ENCODE data around the gene SND1.

GRCh38 chr7:127896659-127897058 lies 244.7 kb downstream of the SND1 start:
- no peak for TF ChIP-seq CREB5 (CRISPR knock-in tag; IDR thresholded peaks at IDR 0.05; ENCODE audit: low read depth)
- no peak for TF ChIP-seq ZFP30 (CRISPR knock-in tag; IDR thresholded peaks at IDR 0.05)
- TF ChIP-seq, protein P1, sequence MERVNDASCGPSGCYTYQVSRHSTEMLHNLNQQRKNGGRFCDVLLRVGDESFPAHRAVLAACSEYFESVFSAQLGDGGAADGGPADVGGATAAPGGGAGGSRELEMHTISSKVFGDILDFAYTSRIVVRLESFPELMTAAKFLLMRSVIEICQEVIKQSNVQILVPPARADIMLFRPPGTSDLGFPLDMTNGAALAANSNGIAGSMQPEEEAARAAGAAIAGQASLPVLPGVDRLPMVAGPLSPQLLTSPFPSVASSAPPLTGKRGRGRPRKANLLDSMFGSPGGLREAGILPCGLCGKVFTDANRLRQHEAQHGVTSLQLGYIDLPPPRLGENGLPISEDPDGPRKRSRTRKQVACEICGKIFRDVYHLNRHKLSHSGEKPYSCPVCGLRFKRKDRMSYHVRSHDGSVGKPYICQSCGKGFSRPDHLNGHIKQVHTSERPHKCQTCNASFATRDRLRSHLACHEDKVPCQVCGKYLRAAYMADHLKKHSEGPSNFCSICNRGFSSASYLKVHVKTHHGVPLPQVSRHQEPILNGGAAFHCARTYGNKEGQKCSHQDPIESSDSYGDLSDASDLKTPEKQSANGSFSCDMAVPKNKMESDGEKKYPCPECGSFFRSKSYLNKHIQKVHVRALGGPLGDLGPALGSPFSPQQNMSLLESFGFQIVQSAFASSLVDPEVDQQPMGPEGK (CRISPR knock-in tag; IDR thresholded peaks at IDR 0.05; ENCODE audit: borderline replicate concordance), result no peak
- no peak for TF ChIP-seq ARNTL (CRISPR knock-in tag; IDR thresholded peaks at IDR 0.05; ENCODE audit: borderline replicate concordance, low read depth)
- TF ChIP-seq PPARA (CRISPR knock-in tag; IDR thresholded peaks at IDR 0.05; ENCODE audit: borderline replicate concordance), result no peak
- TF ChIP-seq GLIS3 (CRISPR knock-in tag; IDR thresholded peaks at IDR 0.05), result no peak
- no peak for TF ChIP-seq ZC3H10 (CRISPR knock-in tag; IDR thresholded peaks at IDR 0.05)
- TF ChIP-seq, protein P2, sequence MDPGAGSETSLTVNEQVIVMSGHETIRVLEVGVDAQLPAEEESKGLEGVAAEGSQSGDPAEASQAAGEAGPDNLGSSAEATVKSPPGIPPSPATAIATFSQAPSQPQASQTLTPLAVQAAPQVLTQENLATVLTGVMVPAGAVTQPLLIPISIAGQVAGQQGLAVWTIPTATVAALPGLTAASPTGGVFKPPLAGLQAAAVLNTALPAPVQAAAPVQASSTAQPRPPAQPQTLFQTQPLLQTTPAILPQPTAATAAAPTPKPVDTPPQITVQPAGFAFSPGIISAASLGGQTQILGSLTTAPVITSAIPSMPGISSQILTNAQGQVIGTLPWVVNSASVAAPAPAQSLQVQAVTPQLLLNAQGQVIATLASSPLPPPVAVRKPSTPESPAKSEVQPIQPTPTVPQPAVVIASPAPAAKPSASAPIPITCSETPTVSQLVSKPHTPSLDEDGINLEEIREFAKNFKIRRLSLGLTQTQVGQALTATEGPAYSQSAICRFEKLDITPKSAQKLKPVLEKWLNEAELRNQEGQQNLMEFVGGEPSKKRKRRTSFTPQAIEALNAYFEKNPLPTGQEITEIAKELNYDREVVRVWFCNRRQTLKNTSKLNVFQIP (CRISPR knock-in tag; IDR thresholded peaks at IDR 0.05; ENCODE audit: borderline replicate concordance, low read depth), result no peak
- TF ChIP-seq ZNF70 (CRISPR knock-in tag; IDR thresholded peaks at IDR 0.05), result no peak
- no peak for TF ChIP-seq TSHZ2 (CRISPR knock-in tag; IDR thresholded peaks at IDR 0.05)
- no peak for TF ChIP-seq BACH2 (CRISPR knock-in tag; IDR thresholded peaks at IDR 0.05; ENCODE audit: borderline replicate concordance)
- TF ChIP-seq ZFP3 (CRISPR knock-in tag; IDR thresholded peaks at IDR 0.05), result no peak
